ENCODE results near the gene SH2B3.

DNA sequence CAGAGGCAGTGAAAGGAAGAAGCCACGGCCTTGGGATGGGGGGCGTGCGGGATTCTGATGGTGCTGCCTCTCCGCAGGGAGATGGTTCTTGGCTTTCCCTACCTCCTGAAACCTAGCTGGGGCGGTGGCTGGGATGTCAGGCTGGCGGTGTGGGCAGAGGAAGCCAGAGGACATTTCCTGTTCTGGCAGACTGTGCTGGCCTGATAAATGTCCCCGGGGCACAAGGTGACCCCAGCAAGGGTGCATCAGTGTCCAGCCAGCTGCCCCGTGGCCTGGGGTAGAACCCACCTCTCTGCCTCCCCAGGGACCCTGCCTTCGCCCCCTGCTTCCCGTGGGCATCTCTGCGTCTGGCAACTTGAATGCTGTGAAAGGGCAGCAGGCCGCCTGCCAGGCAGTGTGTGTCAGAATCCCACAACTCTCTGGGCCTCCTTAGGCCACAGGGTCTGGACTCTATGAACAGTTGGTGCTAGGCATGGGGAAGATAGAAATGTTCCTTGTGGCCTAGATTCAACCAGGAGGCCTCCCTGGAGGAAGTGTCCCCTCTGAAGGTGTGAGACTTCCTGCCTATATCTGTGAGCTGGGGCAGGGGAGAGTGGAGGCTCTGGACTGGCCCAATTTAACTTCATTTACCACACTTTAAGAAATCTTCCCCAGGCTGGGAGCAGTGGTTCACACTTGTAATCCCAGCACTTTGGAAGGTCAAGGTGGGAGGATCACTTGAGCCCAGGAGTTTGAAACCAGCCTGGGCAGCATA is 4.9 kb downstream of the SH2B3 start:
- no peak for TF ChIP-seq CTCF (conservative IDR thresholded peaks at IDR 0.05)
- no peak for TF ChIP-seq EZH2 (IDR thresholded peaks at IDR 0.05; ENCODE audit: low read depth)
